Keratinocyte (primary cell): Measurements from ENCODE around the gene CACNA1I. TPM values are rescaled to one million over a fixed set of nuclear protein-coding genes. Genes with fewer than 3 reads are reported as not detected.

Experiments used
- DNase-seq: peaks from one replicate; pipeline ENCODE4 v3.0.0-alpha.2; 2011; ENCODE audit warnings: low read depth, missing footprints, low spot score
- FAIRE-seq: peaks from 2 replicates; lab custom pipeline; 2011; peaks lifted over from hg19 to GRCh38; lab: Jason Lieb, UNC
- H2AFZ ChIP-seq: 2 replicates; pipeline ENCODE4 v1.6.0; 2012; ENCODE audit warnings: low read length, control low read depth, inconsistent platforms; ENCODE audit not compliant: control insufficient read depth
- H3K27ac ChIP-seq: 2 replicates; pipeline ENCODE4 v1.5.1; 2011; ENCODE audit warnings: low read length; ENCODE audit not compliant: control insufficient read depth, insufficient read depth
- H3K27me3 ChIP-seq: 3 replicates; pipeline ENCODE4 v1.6.0; 2011; ENCODE audit warnings: low read length; ENCODE audit not compliant: control insufficient read depth, insufficient read depth; ENCODE audit errors: extremely low read depth
- H3K36me3 ChIP-seq, 2 experiments: 2 replicates in 1 of 2; 3 replicates in 1 of 2; pipeline ENCODE4 v1.5.1; 2011; ENCODE audit warnings: low read length in 2 of 2, mild to moderate bottlenecking in 1 of 2; ENCODE audit not compliant: control insufficient read depth in 2 of 2, insufficient read depth in 2 of 2; ENCODE audit errors: extremely low read depth in 1 of 2
- H3K4me1 ChIP-seq: 3 replicates; pipeline ENCODE4 v1.5.1; 2011; ENCODE audit warnings: low read length; ENCODE audit not compliant: control insufficient read depth, insufficient read depth; ENCODE audit errors: extremely low read depth
- H3K4me2 ChIP-seq: 3 replicates; pipeline ENCODE4 v1.6.0; 2011; ENCODE audit warnings: low read depth, low read length; ENCODE audit not compliant: control insufficient read depth, insufficient read depth; ENCODE audit errors: extremely low read depth
- H3K4me3 ChIP-seq, 3 experiments: fragments of 200-600 bp in 1 of 3; sonication (generic) in 1 of 3; 2 replicates in 2 of 3; 3 replicates in 1 of 3; pipeline ENCODE4 v1.5.1; 2011 to 2016; ENCODE audit warnings: low read length in 3 of 3, mild to moderate bottlenecking in 3 of 3, control low read depth in 2 of 3, inconsistent platforms in 1 of 3, low read depth in 1 of 3, mixed read lengths in 1 of 3, mixed run types in 1 of 3, moderate library complexity in 1 of 3; ENCODE audit not compliant: control insufficient read depth in 2 of 3, insufficient read depth in 2 of 3; ENCODE audit errors: extremely low read depth in 1 of 3
- H3K79me2 ChIP-seq: 2 replicates; pipeline ENCODE4 v1.6.0; 2012; ENCODE audit warnings: low read length; ENCODE audit not compliant: control insufficient read depth, insufficient read depth
- H3K9ac ChIP-seq: 3 replicates; pipeline ENCODE4 v1.6.0; 2011; ENCODE audit warnings: low read length; ENCODE audit not compliant: control insufficient read depth, insufficient read depth; ENCODE audit errors: extremely low read depth
- H3K9me1 ChIP-seq: 3 replicates; pipeline ENCODE4 v1.6.0; 2011; ENCODE audit warnings: low read length; ENCODE audit not compliant: control insufficient read depth, insufficient read depth; ENCODE audit errors: extremely low read depth
- H3K9me3 ChIP-seq: 2 replicates; pipeline ENCODE4 v1.5.1; 2012; ENCODE audit warnings: low read depth, low read length; ENCODE audit not compliant: control insufficient read depth
- H4K20me1 ChIP-seq: 3 replicates; pipeline ENCODE4 v1.6.0; 2011; ENCODE audit warnings: low read length; ENCODE audit not compliant: control insufficient read depth, insufficient read depth; ENCODE audit errors: extremely low read depth
- CTCF ChIP-seq, 3 experiments: IDR thresholded peaks in 1 of 3; conservative IDR thresholded peaks in 1 of 3; optimal IDR thresholded peaks in 1 of 3; 2 replicates in 2 of 3; 3 replicates in 1 of 3; pipeline versions ENCODE3 to v1.5.1; 2011; ENCODE audit warnings: low read length in 3 of 3, mild to moderate bottlenecking in 3 of 3, moderate library complexity in 2 of 3, control low read depth in 1 of 3, inconsistent platforms in 1 of 3; ENCODE audit not compliant: insufficient read depth in 2 of 3; ENCODE audit errors: extremely low read depth in 1 of 3
- EZH2 ChIP-seq: IDR thresholded peaks from one replicate; pipeline ENCODE4 v1.6.1; 2012; ENCODE audit warnings: inconsistent platforms, mild to moderate bottlenecking, low read length, moderate library complexity
- dilution Hi-C: fragments of 300-500 bp; cut with MboI; formaldehyde crosslinking; loops from one replicate; pipeline ENCODE4 v1.7.0; 2020; ENCODE audit warnings: low sequenced_read_pairs; ENCODE audit not compliant: extremely low pct_ligation_motif_present
- polyA plus RNA-seq, 5 experiments: library from polyadenylated mRNA; depleted of rRNA in 3 of 5; stranded (reverse) in 3 of 5; stranded (forward) in 1 of 5; unstranded in 1 of 5; fragments of >200 nt; gene quantifications; 1 replicate in 1 of 5; 2 replicates in 3 of 5; 3 replicates in 1 of 5; pipeline versions ENCODE4 v1.2.1 to v1.2.3, GENCODE V29; 2011 to 2012; ENCODE audit warnings: missing spikeins in 2 of 5, low read depth in 1 of 5, low replicate concordance in 1 of 5

Gene CACNA1I
- polyA plus RNA-seq, 1 donor (not counting 4 experiments of a cell fraction or from before 2014, with no cell fraction given): not detected

GRCh38 chr22:39646398-39647063, 76.0 kb downstream of the CACNA1I start:
- dilution Hi-C loops: no loop called here
- H3K4me3 ChIP-seq: no peak overlapping the region
- H3K4me2 ChIP-seq: no peak overlapping the region
- H3K79me2 ChIP-seq: no peaks in the 10 kb centered on the region
- H3K9me1 ChIP-seq: no peaks in the 10 kb centered on the region
- H3K9me3 ChIP-seq: no peaks in the 10 kb centered on the region
- H3K27ac ChIP-seq: no peak overlapping the region
- TF ChIP-seq CTCF (optimal IDR thresholded peaks at IDR 0.05 in 1 of 3, IDR thresholded peaks at IDR 0.05 in 1 of 3, conservative IDR thresholded peaks at IDR 0.05 in 1 of 3; ENCODE audit: extremely low read depth in 1 of 3, insufficient read depth in 2 of 3, low read length in 3 of 3) (no peak), EZH2 (no peak)
- DNase-seq (no peak), FAIRE-seq (no peak)
- no peaks in the 10 kb centered on the region for H3K36me3 ChIP-seq
- H3K27me3 ChIP-seq: peaks cover 14% of the 10 kb centered on the region
- H3K4me1 ChIP-seq: no peaks in the 10 kb centered on the region
- no peak overlapping the region for H2AFZ ChIP-seq
- H3K9ac ChIP-seq: no peak overlapping the region
- H4K20me1 ChIP-seq: no peaks in the 10 kb centered on the region

- dilution Hi-C loops: no loop called here
- no peak for TF ChIP-seq EZH2
- no peak for TF ChIP-seq CTCF (optimal IDR thresholded peaks at IDR 0.05 in 1 of 3, IDR thresholded peaks at IDR 0.05 in 1 of 3, conservative IDR thresholded peaks at IDR 0.05 in 1 of 3; ENCODE audit: extremely low read depth in 1 of 3, insufficient read depth in 2 of 3, low read length in 3 of 3)
- H3K9ac ChIP-seq: no peak overlapping the region
- no peaks in the 10 kb centered on the region for H4K20me1 ChIP-seq
- H3K4me3 ChIP-seq: no peak overlapping the region
- H3K4me1 ChIP-seq: no peaks in the 10 kb centered on the region
- no peaks in the 10 kb centered on the region for H3K9me3 ChIP-seq
- no peaks in the 10 kb centered on the region for H3K9me1 ChIP-seq
- no peaks in the 10 kb centered on the region for H3K36me3 ChIP-seq
- no peak for FAIRE-seq
- DNase-seq: no peak
- H2AFZ ChIP-seq: no peak overlapping the region
- H3K79me2 ChIP-seq: no peaks in the 10 kb centered on the region
- no peak overlapping the region for H3K27ac ChIP-seq
- no peak overlapping the region for H3K4me2 ChIP-seq
- peaks cover 5% of the 10 kb centered on the region for H3K27me3 ChIP-seq
Measured at GRCh38 chr22:39647836-39648629, 77.5 kb downstream of the CACNA1I start.
